ENCODE results near the gene NUDT5. TPM values are rescaled to one million over a fixed set of nuclear protein-coding genes. Genes with fewer than 3 reads are reported as not detected.

NUDT5 gene
- polyA plus RNA-seq, 3 donors: 28.3 to 51.1 (median 43.7) TPM

GRCh38 chr10:12212454-12212853, 16.8 kb upstream of the NUDT5 start:
- H3K4me2 ChIP-seq (replicated peaks; ENCODE audit: extremely low read depth, low read length, poor library complexity, severe bottlenecking): no peak overlapping the region
- no peaks in the 10 kb centered on the region for H3K9me3 ChIP-seq (replicated peaks in 1 of 2; ENCODE audit: control insufficient read depth in 1 of 2, insufficient read depth in 1 of 2, low read length in 2 of 2)
- Mint-ChIP-seq H3K4me1 (peaks cover 9% of the 10 kb centered on the region), H3K4me3 (no peak overlapping the region), H3K36me3 (peaks cover 59 to 71% of the 10 kb centered on the region in 2 donors), H3K27ac (no peak overlapping the region), H3K9me3 (no peaks in the 10 kb centered on the region), H3K27me3 (ENCODE audit: low read depth in 3 of 3) (no peaks in the 10 kb centered on the region)
- no peak overlapping the region for H3K9ac ChIP-seq (ENCODE audit: insufficient read depth, low read length, poor library complexity, severe bottlenecking)
- peaks cover 42% of the 10 kb centered on the region for H3K79me2 ChIP-seq (ENCODE audit: insufficient read depth, low read length)
- no peak for TF ChIP-seq CTCF (IDR thresholded peaks at IDR 0.05)
- no CpG with 5 or more reads among the region's 3 CpGs for WGBS (ENCODE audit: insufficient coverage)
- intact Hi-C loops (cut with micrococcal nuclease): no loop called here
- no peak overlapping the region for H3K4me3 ChIP-seq (replicated peaks in 1 of 3; ENCODE audit: low read depth in 2 of 3, low read length in 3 of 3)
- DNase-seq: no peak
- no peaks in the 10 kb centered on the region for H3K27me3 ChIP-seq (ENCODE audit: control insufficient read depth in 2 of 2, insufficient read depth in 2 of 2, low read length in 2 of 2)
- H2AFZ ChIP-seq (ENCODE audit: insufficient read depth, low read depth, low read length, poor library complexity, severe bottlenecking): no peak overlapping the region
- H4K20me1 ChIP-seq (ENCODE audit: insufficient read depth, low read length): peaks cover 22% of the 10 kb centered on the region
- H3K27ac ChIP-seq (ENCODE audit: low read depth in 1 of 2, low read length in 2 of 2): no peak overlapping the region
- H3K36me3 ChIP-seq (replicated peaks in 1 of 2; ENCODE audit: control insufficient read depth in 1 of 2, insufficient read depth in 2 of 2, low read length in 2 of 2): peaks cover 56 to 83% of the 10 kb centered on the region in 2 donors
- peaks cover 0 to 4% of the 10 kb centered on the region in 2 donors for H3K4me1 ChIP-seq (ENCODE audit: control insufficient read depth in 1 of 2, insufficient read depth in 2 of 2, low read length in 2 of 2)

GRCh38 chr10:12208460-12208859, 12.8 kb upstream of the NUDT5 start:
- Histone ChIP-seq H3K79me2 (ENCODE audit: insufficient read depth, low read length) (peaks cover 60% of the 10 kb centered on the region), H3K9ac (ENCODE audit: insufficient read depth, low read length, poor library complexity, severe bottlenecking) (no peak overlapping the region), H2AFZ (ENCODE audit: insufficient read depth, low read depth, low read length, poor library complexity, severe bottlenecking) (no peak overlapping the region), H3K27me3 (ENCODE audit: control insufficient read depth in 2 of 2, insufficient read depth in 2 of 2, low read length in 2 of 2) (no peaks in the 10 kb centered on the region), H3K4me2 (replicated peaks; ENCODE audit: extremely low read depth, low read length, poor library complexity, severe bottlenecking) (no peak overlapping the region), H3K36me3 (replicated peaks in 1 of 2; ENCODE audit: control insufficient read depth in 1 of 2, insufficient read depth in 2 of 2, low read length in 2 of 2) (peaks cover 57 to 96% of the 10 kb centered on the region in 2 donors), H3K27ac (ENCODE audit: low read depth in 1 of 2, low read length in 2 of 2) (no peak overlapping the region), H3K4me1 (ENCODE audit: control insufficient read depth in 1 of 2, insufficient read depth in 2 of 2, low read length in 2 of 2) (no peaks in the 10 kb centered on the region), H3K4me3 (replicated peaks in 1 of 3; ENCODE audit: low read depth in 2 of 3, low read length in 3 of 3) (no peak overlapping the region), H3K9me3 (replicated peaks in 1 of 2; ENCODE audit: control insufficient read depth in 1 of 2, insufficient read depth in 1 of 2, low read length in 2 of 2) (no peaks in the 10 kb centered on the region), H4K20me1 (ENCODE audit: insufficient read depth, low read length) (peaks cover 55% of the 10 kb centered on the region)
- intact Hi-C loops (cut with micrococcal nuclease): no loop called here
- H3K9me3 Mint-ChIP-seq: no peaks in the 10 kb centered on the region
- H3K4me1 Mint-ChIP-seq: no peaks in the 10 kb centered on the region
- H3K27me3 Mint-ChIP-seq (ENCODE audit: low read depth in 3 of 3): no peaks in the 10 kb centered on the region
- H3K36me3 Mint-ChIP-seq: peaks cover 67 to 89% of the 10 kb centered on the region in 2 donors
- no peak overlapping the region for H3K27ac Mint-ChIP-seq
- WGBS (ENCODE audit: insufficient coverage): 98% methylated on average over 5 of the region's 5 CpGs
- TF ChIP-seq CTCF (IDR thresholded peaks at IDR 0.05): no peak
- DNase-seq: no peak
- no peak overlapping the region for H3K4me3 Mint-ChIP-seq

Data from CD14-positive monocyte (primary cell).